Activated CD4-positive, alpha-beta T cell treated with anti-CD3 and anti-CD28 coated beads, Interleukin-2, amount 50 U/mL, for 1 hour (primary cell): ENCODE data around the gene TCERG1L.

ENCODE experiments used
- DNase-seq: peaks from one replicate; pipeline ENCODE4 v3.0.0-alpha.2; 2020

TCERG1L gene

DNA sequence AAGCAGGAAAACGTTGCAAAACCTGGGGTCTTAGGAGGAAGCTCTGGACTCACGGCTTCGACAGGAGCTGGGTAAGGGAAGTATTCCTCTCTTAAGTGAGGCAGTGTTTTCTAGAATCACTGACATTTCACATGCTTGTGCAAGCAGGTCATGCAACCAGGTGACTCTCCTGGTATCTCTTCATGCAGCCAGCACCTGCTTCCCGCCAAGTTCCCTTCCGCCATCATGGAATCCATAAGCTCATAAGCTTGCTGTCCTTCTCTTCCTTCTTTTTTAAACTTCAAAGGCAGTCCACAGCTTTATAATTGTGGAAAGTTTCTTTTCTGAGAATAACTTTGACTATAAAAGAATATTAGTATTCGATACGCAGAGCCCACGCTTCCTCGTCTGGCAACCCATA lies 256.1 kb downstream of the TCERG1L start:
- no peak for DNase-seq

DNA sequence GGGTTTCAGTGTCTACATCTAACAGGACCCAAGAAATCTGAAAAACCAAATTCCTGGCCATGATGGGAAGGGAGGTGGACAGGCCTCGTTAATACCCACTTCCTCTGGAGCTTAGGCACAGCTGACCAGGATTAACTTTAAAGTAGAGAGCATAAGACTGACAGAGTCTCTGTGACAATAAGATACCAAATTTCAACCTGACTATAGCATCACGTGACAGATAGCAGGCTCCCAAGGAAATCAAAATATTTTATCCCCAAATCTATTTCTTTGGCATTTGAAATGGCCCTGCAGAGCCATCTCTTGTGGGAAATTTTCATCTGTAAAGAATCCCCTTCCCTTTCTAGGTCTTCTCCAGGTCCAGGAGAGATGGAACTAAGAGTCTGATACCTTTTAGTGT lies 258.3 kb downstream of the TCERG1L start:
- DNase-seq: no peak

DNA sequence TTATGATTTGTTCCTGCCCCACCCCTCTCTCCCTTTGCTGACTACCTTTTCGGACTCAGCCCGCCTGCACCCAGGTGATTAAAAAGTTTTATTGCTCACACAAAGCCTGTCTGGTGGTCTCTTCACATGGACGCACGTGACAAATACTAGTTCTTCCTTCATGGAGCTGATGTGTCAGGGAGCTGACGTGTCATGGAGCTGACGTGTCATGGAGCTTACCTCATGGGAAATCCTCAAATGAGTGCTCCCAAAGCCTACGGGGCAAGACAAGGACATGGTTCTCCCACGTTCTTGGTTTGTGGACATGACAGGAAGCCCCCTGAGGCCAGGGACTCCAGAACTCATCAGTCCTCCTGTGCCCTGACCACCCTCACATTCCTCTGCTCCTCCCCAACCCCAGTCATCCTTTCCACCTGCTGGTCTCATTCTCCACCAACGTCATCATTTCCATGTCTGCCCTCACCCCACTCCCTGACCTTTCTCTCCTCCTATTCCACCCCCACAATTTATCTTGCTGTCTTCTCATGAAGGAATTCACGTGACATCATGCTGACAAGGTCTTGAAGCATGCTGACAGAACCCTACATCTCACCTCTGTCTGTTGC lies 261.3 kb downstream of the TCERG1L start:
- no peak for DNase-seq

DNA sequence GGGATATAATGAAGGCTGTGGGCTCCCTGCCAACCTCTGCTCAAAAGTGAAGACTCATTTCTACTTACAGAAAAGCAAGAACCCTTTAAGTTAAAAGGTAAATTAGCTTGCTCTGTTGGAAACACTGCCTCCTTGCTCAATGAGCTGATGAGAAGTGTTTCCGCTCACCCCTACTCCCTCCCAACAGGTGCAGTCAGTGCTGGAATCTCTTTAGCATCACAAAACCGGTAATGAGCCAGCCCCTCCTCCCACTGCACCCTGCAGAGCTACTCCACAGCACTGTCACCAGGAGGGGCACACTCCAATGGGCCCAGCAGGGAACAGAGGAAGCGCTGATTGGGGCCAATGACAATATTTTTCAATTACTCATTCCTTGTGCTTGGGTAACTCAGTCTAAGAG lies 262.5 kb downstream of the TCERG1L start:
- no peak for DNase-seq

DNA sequence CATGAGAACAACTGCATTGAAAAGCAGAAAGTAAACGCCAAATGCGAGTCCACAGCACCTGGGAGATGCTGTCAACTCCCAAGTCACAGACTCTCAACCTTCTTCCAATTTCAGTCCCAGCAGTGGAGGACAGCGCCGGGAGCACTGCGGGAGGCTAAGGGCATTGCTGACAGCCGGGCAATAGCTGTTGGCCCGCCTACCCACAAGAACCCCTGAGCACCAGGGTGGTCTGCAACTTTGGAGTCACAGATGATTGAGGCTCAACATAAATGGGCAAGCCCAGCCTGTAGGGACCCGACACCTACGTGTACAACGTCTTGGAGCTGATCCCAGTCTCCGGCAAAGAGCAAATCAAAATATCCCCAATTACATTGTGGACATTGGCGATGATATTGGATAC lies 262.9 kb downstream of the TCERG1L start:
- DNase-seq: no peak

DNA sequence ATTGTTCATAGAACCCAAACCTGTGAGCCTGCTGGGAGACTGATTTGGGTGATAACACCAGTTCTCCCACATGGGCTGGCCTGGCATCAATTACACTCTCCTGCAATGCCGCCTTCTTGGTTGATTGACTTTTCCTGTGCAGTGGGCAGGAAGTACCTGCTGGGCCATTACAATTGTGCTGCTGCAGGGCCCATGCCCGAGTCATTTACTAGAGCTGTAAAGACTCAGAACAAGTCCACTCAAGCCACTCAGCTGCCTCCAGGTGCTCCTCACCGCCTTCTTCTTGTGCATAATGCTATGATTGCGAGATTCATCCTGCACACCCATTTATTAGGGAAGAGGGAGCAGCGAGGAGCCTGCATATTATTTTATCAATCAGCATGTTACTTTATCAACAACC lies 264.0 kb downstream of the TCERG1L start:
- no peak for DNase-seq

DNA sequence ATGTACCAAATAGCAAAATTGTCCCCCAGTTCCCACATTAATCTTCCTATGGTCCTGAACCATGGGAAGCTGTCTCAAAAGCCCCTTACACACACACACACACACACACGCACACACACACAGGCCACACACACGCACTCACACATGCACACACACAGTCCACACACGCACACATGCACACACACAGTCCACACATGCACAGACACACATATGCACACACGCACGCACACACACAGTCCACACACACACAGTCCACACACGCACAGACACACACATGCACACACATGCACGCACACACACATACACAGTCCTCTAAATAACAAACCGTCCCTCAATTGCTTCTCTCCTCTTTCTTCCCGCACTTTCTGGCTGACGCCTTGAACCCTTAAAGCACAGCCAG lies 265.3 kb downstream of the TCERG1L start:
- no peak for DNase-seq

DNA sequence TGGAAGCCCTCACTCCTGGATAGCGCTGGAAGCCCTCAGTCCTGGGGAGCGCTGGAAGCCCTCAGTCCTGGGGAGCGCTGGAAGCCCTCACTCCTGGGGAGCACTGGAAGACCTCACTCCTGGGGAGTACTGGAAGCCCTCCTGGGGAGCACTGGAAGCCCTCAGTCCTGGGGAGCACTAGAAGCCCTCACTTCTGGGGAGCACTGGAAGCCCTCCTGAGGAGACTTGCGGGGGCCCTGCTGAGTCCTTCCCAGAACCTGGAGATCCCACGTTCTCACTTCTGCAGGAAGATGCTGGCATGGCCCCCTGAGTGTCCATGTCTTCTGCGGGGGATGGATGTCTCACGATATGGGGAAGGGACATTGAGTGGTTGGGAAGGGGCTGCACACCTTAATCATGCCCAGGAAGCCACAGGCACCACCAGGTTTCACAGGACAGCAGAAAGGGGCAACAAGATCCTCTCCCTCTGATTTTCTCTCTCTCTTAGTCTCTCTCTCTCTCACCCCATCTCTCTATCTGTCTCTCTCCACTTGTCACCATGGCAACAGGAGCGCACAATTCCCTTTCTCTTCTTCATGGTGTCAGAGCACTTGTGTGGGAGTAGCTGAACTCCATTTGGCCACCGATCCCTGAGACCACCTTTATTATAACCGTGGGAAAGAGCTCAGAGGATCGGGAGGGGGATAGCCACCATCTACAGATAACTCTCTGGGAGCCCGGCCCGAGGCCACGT lies 267.0 kb downstream of the TCERG1L start:
- DNase-seq: no peak

DNA sequence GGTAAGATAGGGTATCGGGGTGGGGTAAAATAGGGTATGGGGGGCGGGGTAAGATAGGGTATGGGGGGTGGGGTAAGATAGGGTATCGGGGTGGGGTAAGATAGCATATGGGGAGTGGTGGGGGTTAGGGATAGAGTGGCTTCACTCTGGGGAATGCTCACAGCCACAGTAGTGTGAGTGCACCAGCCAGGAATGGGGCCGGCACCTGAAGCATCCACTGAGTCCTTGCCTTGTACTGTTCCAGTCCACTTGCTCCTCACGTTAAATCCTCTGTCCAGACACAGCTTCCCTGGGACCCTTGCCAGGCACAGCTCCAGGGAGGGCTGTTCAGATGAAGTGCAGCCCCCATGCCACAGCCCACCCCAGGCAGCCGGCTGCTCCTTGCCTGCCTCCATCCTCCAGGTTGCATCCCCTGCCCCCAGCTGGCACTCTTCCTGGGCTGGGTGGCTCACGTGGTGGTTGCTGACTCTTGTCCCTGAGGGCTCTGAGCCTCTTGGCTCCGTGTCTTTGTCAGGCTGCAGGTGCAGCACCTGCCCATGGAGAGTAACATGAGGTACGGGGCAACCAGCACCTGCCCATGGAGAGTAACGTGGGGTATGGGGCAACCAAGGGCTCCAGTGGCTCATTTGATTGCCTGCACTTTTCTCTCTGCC lies 268.4 kb downstream of the TCERG1L start:
- DNase-seq: no peak
